Thyroid gland (tissue), 4 donors: Measurements from ENCODE around the gene ESRP2.

Experiments used
- POLR2A ChIP-seq, 2 donors: fragments of 450-650 bp; IDR thresholded peaks; one replicate each; pipeline ENCODE4 v1.6.1; 2017; ENCODE audit warnings: antibody characterized with exemption in 2 of 2, mild to moderate bottlenecking in 2 of 2, moderate library complexity in 1 of 2
- TF ChIP-seq, protein P1 (sequence below), 6 experiments: fragments of 200-600 bp in 3 of 6; fragments of 450-650 bp in 3 of 6; sonication (generic) in 3 of 6; IDR thresholded peaks; one replicate each; pipeline ENCODE4 v1.5.1; 2016 to 2019; ENCODE audit warnings: antibody characterized with exemption in 6 of 6, mild to moderate bottlenecking in 2 of 6, inconsistent platforms in 1 of 6, moderate library complexity in 1 of 6

DNA sequence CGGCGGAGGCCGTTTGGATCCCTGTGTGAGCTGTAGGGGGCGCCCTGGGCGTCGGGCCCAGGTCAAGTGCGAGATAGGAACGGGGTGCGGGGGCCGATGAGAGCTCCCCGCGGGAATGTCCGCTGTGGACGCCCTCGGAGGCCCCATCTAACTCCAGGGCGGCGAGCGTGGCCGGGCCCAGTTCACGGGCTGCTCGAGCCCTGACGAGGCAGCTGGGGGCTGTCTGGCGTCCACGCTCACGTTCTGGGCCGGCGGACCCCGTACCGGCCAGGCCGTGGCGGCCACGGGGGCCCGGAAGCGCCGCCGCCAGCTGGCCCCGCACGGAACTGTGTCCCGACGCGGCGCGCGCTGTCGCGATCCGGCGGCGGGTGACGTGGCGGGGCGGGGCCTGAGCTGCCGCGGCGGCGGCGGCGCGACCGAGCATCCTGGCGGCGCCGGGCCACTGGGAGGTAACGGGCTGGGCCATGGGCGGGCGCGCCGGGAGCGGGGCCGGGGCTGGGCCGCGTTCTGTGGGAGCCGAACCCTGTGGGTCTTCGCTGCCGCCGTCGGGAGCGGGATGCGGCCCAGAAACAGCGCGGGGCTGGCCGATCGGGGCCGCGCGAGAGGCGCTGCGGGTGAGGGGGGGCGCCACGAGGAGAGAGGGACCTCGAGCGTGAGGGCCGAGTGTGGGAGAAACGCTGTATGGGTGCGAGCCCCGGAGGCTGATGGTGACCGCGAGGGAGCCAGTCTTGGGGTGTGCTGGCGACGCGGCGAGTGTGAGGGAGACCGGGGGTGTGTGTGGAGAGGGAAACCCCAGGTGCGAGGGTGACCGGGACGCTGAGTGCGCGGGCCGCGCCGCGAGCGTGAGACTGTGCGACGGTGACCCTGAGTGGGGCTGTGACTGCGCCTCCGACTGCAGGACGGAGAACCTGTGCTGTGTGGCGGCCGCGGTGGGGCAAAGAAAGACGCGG lies 28.5 kb upstream of the ESRP2 start, which contains the start of gene SLC7A6:
- TF ChIP-seq POLR2A (IDR thresholded peaks at IDR 0.05), result peak; percentile 80 to 96
- TF ChIP-seq, protein P1, sequence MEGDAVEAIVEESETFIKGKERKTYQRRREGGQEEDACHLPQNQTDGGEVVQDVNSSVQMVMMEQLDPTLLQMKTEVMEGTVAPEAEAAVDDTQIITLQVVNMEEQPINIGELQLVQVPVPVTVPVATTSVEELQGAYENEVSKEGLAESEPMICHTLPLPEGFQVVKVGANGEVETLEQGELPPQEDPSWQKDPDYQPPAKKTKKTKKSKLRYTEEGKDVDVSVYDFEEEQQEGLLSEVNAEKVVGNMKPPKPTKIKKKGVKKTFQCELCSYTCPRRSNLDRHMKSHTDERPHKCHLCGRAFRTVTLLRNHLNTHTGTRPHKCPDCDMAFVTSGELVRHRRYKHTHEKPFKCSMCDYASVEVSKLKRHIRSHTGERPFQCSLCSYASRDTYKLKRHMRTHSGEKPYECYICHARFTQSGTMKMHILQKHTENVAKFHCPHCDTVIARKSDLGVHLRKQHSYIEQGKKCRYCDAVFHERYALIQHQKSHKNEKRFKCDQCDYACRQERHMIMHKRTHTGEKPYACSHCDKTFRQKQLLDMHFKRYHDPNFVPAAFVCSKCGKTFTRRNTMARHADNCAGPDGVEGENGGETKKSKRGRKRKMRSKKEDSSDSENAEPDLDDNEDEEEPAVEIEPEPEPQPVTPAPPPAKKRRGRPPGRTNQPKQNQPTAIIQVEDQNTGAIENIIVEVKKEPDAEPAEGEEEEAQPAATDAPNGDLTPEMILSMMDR (IDR thresholded peaks at IDR 0.05), result peak in 5 of 6 experiments; percentile 28 to 70 (median 60)
